ENCODE results near the gene TXLNA.
A peak's percentile ranks its signal among the peaks of the same experiment; 100 is the strongest.
"Not testable (repeated sequence)": the region's sequence is repeated elsewhere in the genome, so short reads cannot be mapped to it uniquely, and the experiment has no call there.

The TXLNA gene

DNA sequence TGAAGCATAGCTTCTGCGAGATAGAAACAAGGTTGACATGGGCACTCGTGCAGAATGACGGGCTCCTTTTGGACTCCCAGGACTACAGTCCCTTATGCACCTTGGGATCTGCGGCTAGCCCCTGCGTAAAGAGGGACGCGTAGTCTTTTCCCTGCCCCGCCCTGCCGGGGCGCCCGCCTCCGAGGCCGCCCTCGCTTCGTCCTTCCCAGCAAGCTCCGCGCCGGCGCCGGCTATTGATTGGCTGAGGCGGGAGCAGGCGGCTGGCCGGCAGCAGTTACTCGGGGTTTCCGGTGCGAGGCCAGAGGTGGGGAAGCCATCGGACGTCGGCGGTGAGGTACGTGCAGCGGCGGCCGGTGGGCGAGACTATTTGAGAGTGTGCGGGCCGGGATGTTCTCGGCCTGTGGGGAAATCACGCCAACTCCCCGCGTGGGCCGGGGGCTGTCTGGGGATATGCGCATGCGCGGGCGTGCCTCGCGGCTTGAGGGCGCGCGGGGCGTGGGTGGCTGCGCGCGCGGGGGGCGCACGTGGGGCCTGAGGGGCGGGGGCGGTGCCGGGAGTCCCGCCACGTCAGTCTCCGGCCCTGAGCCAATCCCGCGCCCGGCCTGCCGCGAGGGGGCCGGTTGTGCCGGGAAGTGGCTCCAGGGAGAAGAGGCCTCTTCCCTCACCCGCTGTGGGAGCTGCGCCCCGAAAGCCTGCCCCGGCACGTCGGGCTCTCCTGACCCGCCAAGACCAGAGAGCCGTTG is at the start of gene TXLNA:
Gene TXLNA, plus strand, starts transcription at position 233 of the 743 bp plus-strand sequence. CDS start 671 bp downstream, outside the sequence.
- peak; percentile 75 to 80 for DNase-seq (ENCODE audit: low read depth in 2 of 2)

DNA sequence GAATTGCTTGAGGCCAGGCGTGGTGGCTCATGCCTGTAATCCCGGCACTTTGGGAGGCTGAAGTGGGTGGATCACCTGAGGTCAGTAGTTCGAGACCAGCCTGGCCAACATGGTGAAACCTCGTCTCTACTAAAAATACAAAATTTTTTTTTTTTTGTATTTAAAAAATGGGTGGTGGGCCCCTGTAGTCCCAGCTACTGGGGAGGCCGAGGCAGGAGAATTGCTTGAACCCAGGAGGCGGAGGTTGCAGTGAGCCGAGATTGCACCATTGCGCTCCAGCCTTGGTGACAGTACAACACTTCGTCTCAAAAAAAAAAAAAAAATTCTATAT is 45.6 kb upstream of the TXLNA start:
- DNase-seq (ENCODE audit: low read depth in 2 of 2), result not testable (repeated sequence)

DNA sequence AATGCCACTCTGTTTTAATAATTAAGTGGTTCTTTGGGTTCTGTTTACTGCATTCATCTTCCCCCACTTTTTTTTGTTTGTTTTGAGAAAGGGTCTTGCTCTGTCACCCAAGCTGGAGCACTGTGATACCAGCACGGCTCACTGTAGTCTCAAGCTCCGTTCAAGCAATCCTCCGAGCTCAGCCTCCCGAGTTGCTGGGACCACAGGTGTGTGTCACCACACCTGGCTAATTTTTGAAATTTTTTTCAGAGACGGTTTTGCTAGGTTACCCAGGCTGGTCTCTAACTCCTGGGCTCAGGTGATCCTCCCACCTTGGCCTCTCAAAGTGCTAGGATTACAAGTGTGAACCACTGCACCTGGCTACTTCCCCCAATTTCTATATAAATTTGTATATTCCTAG is 42.4 kb upstream of the TXLNA start:
- no peak for DNase-seq (ENCODE audit: low read depth in 2 of 2)

DNA sequence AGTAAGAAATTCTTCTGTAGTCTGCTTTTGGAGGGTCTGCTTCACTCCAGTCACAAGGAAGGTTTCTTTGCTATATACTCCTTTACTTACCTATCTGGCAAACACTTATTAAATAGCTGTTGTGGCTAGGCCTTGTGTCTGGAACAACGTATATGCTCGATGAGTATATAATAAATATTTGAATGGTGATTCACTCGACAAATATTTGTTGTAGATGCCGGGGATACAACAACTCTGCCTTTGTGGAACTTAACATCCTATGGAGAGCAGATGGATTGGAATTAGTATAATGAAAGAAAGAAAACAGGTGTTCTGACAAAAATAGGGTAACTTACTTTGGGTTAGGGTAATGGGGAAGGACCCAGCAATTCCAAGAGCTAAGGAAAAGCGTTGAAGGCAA is 40.5 kb upstream of the TXLNA start:
- no peak for DNase-seq (ENCODE audit: low read depth in 2 of 2)

DNA sequence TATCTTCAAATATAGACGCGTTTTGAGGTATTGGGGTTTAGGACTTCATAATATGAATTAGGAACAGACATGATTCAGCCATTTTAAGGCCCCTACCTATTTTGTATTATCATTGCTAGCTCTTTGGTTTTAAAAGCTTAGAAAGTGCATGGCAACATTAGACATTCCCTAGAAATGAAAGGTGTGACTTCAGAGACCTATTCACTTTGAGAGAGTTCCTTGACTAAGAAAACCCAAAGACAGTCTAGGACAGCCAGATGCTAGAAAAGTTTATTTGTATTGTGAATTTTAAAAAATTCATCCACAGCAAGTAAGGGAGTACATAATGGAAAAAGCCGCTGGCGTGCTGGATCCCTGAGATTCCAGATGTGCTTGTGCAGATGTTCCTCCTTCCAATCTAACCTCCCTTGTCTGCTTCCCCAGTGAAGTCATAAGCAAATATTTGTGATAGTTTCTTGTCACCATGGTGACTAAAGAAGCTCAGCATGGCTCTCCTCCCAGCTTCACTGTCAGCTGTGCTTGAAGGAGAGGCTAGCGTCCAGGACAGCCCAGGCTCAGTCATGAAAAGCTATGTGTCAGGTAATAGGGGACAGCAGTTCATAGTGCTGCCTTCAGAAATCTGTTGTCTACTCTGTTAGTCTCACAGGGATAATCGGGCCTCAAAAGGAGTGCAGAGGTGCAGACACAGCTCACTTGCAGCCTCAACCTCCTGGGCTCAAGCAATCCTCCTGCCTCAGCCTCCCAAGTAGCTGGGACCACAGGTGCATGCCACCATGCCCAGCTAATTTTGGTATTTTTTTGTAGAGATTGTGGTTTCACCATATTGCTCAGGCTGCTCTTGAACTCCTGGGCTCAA is 36.8 kb upstream of the TXLNA start:
- no peak for DNase-seq (ENCODE audit: low read depth in 2 of 2)

DNA sequence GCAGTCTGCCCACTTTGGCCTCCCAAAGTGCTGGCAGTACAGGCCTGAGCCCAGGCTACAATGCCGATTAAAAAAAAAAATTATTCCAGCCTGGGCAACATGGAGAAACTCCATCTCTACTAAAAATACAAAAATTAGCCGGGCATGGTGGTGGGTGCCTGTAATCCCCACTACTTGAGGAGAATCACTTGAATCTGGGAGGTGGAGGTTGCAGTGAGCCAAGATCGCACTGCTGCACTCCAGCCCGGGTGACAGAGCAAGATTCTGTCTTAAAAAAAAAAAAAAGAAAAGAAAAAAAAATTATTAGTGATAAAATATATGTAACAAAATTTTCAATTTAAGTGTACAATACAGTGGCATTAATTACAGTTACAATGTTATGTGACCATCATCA is 36.2 kb upstream of the TXLNA start:
- not testable (repeated sequence) for DNase-seq (ENCODE audit: low read depth in 2 of 2)

DNA sequence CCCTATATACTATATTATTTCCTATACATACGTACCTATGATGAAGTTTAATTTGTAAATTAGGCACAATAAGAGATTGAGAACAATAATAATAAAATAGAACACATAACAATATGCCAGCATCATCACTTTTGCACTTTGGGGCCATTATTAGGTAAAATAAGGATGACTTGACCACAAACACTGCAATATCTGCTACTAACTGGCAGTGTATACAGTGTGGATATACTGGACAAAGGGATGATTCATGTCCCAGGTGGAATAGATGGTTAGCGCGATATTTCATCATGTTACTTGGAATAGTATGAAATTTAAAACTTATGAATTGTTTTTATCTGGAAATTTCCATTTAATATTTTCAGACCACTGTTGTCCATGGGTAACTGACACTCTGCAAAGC is 35.4 kb upstream of the TXLNA start:
- DNase-seq (ENCODE audit: low read depth in 2 of 2), result no peak

DNA sequence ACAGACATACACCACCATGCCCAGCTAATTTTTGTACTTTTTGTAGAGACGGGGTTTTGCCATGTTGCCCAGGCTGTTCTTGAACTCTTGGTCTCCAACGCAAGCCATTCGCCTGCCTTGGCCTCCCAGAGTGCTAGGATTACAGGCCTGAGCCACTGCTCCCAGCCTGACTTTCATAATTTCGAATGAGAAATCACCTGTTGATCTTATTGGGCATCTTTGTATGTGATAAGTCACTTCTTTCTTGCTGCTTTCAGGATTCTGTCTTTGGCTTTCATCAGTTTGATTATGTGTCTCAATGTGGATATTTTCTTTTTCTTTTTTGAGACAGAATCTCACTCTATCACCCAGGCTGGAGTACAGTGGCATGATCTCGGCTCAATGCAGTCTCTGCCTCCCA is 31.7 kb upstream of the TXLNA start:
- not testable (repeated sequence) for DNase-seq (ENCODE audit: low read depth in 2 of 2)

DNA sequence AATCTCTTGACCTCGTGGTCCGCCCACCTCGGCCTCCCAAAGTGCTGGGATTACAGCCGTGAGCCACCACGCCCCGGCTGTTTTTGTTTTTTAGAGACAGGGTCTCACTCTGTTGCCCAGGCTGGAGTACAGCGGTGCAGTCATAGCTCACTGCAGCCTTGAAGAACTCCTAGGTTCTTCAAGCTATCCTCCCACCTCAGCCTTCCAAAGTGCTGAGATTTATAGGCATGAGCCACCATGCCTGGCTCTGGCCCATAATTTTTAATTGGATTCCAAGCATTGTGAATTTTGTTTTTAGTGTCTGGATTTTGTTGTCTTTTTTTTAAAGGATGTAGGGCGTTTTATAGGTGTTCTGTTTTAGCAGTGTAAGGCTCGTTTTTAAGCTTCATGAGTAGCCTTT is 28.6 kb upstream of the TXLNA start:
- no peak for DNase-seq (ENCODE audit: low read depth in 2 of 2)

DNA sequence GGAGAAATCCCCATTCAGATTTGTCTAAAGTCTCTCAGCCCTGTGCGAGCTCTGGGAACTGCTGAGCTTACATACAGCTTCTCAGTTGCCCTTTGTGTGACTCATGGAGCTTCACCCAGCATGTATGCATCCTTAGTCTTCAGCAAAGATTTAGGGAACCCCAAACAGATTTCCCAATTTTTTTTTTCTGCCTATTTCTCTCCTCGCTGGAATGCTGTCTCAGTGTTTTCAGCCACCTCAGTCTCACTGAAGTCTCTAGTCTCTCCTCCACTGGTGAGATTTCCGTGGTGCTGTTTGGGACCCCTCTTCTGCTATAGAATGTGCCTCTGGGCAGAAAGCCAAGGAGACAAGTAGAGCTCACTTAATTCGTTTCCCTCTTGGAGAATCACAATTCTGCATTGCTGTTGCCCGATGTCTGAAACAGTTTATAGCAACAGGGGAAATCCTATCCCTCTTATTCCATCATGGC is 28.1 kb upstream of the TXLNA start:
- no peak for DNase-seq (ENCODE audit: low read depth in 2 of 2)

DNA sequence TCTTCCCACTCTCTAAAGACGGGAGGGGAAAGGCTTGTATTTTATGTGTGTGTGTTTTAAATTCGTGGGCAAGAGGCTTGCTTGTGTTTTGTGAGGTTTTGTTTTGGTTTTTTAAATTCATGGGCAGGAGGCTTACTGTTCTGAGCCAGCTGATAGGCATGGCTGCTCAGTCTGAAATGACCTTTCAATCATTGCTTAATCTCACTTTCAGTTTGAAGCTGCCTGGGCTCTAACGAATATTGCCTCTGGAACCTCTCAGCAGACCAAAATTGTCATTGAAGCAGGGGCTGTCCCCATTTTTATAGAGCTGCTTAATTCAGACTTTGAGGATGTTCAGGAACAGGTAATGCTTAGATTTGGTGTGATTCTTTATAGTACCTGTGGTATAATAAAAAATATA is 20.3 kb upstream of the TXLNA start:
- no peak for DNase-seq (ENCODE audit: low read depth in 2 of 2)

DNA sequence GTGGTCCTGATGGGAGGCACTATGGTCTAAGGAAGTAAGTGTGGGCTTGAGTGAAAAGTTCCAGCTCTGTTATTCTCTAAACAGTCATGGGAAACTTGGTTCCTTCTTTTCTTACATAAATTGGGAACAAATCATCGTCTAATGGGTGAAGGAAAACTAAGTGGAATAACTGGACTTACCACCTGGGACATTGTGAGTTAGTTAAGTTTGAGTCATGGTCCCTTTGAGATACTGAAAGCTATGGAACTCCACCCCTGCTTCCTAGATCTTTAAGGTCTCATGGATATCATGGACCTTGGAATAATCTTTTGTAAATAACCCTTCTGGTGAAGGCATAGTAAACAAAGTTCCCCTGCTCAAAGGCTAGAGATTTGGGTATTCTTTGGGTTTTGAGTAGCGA is 16.1 kb upstream of the TXLNA start:
- DNase-seq (ENCODE audit: low read depth in 2 of 2), result no peak

DNA sequence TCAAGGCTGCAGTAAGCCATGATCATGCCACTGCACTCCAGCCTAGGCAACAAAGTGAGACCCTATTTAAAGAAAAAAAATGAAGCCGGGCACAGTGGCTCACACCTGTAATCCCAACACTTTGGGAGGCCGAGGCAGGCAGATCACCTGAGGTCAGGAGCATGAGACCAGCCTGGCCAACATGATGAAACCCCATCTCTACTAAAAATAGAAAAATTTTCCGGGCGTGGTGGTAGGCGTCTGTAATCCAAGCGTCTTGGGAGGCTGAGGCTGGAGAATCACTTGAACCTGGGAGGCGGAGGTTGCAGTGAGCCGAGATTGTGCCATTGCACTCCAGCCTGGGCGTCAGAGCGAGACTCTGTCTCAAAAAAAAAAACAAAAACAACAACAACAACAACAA is 13.8 kb upstream of the TXLNA start:
- DNase-seq (ENCODE audit: low read depth in 2 of 2), result not testable (repeated sequence)

DNA sequence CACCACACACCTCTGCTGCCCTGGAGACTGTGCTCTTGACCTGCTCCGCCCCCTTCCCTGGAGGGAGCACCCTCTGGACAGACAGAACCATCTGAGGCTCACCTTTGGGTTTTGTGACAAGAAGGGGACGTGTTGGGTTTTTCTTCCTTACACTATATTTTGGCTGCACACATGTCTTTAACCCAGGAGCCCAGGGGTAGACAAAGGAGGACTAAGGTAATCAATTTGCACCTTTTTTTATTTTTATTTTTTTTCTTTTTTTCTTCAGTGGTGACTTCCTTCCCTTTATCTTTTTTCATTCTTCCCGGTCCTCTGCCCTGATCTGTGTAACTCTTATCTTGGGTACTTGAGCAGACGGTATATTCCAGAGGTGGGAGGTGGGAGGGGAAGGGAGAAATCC is 8.5 kb upstream of the TXLNA start:
- no peak for DNase-seq (ENCODE audit: low read depth in 2 of 2)

DNA sequence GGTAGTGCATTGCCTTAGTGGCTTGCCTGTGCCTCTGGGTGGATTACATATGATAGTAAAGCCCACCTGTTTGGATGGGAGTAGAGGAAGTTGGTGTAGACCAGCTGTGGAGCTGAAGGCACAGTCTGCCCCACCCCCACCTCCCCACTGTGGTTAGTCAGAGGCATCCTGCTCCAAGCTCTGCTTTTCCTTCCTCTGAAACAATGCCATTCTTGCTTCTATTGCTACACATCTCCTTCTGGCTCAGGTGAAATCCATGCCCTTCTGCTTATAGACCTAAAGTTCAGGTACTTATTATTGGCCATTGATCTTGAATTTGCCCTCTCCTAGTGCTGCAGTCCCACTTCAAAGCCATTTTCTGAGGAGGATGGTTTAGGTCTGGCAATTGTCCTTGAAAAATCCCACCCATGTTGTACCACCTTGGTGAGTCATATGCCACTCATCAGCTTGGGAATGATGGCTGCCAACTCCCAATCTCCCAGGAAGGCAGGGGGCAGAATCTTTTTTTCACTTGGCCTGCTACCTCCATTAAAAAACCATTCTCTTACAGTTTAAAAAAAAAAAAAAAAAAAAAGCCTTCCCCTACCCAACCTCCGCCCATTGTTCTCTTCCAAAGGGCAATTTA is 6.7 kb upstream of the TXLNA start:
- no peak for DNase-seq (ENCODE audit: low read depth in 2 of 2)

DNA sequence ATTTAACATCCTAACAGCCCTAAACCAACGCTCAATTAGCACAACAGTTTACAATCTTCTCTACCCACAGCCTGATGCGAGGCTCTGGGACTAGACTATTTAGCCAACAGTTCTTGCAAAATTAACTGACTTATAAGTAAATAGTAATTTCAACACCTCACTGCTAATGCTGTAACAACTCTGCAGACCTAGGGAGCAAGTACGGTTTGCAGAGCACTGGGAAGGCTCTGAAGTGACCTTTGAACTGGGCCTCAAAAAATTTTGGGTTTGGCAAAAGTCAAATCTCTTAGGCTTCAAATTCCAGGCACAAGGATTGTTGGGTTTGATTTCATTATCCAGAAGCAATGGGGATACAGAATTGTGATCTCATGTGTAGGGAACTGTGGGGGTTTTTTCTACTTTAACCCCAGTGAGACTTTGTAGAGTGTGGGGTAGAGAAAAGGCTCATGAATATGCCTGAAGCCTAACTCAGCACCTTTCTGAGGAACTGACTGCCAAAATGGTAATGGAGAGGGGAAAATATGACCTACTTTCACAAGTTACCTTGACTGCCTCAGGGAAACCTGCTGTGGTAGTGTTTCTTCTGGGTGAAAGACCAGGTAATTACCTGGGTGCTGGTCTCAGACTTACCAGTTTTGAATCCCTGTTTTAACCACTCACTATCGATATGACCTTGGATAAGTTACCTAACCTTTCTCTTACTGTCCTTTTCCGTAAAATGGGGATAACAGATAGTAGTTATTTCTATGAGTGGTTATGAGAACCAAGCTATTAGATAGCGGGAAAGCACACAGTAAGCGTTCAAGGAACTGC is 889 bp upstream of the TXLNA start:
- no peak for DNase-seq (ENCODE audit: low read depth in 2 of 2)

DNA sequence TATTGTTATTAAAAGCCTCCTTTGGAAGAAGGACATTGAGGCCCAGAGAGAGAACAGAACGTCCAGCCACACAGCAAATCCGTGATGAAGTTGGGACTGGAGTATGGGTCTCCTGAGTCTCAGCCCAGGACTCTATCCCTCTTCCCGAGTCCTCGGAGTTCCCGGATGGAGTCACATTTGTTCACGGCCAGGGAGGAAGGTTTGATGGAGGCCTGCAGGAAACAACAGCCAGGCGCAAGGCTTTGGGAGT is 357 bp upstream of the TXLNA start:
- DNase-seq (ENCODE audit: low read depth in 2 of 2), result no peak

DNA sequence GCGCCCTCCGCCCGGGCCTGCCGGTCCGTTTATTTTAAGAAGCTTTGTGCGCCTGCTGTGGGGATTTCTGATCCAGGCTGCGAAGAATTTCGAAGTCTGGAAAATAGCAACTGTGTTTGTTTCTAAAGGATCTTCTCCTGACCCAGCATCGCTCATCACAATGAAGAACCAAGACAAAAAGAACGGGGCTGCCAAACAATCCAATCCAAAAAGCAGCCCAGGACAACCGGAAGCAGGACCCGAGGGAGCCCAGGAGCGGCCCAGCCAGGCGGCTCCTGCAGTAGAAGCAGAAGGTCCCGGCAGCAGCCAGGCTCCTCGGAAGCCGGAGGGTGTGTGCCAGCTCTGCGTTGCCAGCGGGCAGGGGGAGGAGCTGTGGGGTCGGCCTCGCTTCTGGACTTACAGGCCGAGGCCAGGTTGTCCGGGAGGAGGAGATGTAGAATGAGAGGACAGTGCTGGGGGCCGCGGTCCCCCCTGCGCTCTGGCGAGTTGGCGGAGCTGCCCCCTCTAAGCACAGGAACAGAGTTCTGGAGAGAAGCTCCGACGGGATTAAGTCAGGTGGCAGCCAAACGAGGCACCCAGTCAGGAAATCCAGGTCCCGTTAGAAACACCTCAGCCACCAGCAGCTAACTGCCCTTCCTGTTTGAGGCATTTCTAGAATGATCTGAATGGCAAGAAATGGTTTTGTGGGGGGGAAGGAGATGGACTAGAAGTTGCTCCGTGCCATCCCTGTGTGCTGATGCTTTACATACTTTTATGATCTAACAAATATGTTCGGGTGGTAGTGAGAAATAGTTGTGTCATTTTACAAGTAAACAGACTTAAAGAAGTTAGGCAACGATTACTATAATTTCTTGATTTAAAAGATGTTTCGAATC is 948 bp downstream of the TXLNA start:
- no peak for DNase-seq (ENCODE audit: low read depth in 2 of 2)

DNA sequence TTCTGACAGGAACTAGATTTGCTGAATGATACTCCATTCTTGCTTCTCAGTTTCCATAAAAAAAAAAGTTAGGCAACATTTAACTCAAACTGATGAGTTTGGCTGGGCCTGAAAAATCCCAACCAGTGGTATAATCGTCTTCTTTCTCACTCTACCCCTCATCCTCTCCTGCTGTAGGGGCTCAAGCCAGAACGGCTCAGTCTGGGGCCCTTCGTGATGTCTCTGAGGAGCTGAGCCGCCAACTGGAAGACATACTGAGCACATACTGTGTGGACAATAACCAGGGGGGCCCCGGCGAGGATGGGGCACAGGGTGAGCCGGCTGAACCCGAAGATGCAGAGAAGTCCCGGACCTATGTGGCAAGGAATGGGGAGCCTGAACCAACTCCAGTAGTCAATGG is 1.6 kb downstream of the TXLNA start:
- DNase-seq (ENCODE audit: low read depth in 2 of 2), result no peak

DNA sequence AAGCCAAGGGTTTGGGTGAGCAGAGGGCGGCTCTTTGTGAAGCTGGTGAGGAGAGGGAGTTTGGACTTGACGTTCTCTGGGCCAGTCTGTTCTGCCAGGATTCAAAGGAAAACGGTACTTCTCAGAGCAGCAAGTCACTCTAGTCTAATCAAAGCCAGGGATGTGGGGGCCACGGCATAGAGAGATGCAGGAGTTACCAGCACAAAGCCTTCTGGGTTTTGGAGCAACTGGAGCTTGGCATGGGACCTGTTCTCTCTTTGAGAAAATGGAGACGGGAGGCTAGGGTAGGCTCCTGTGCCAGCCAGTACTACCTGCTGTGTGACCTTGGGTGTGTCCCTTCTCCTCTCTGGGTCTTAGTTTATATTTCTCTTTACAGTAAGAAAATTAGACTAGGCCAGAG is 2.1 kb downstream of the TXLNA start:
- no peak for DNase-seq (ENCODE audit: low read depth in 2 of 2)

DNA sequence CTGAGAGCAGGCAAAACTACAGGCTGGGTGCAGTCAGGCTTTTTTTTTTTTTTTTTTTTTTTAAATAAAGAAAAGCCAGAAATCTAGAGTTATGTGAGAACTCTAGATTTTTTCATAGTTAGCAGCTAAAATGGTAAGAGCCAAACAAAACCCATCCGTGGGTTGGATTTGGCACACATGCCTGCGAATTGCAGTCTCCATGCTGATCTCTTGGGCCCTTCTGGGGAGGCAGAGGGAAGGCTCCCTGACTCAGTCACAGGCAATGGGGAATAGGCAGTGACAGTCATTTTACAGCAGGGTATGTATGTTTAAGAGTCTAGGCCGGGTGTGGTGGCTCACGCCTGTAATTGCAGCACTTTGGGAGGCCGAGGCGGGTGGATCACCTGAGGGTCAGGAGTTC is 2.6 kb downstream of the TXLNA start:
- no peak for DNase-seq (ENCODE audit: low read depth in 2 of 2)

Data from stimulated activated CD8-positive, alpha-beta memory T cell treated with anti-CD3 and anti-CD28 coated beads, Interleukin-2, amount 100 ng/mL, for 1 hour (primary cell).